ENCODE results near the gene ACTR2. TPM values are rescaled to one million over a fixed set of nuclear protein-coding genes. Genes with fewer than 3 reads are reported as not detected.
A peak's percentile ranks its signal among the peaks of the same experiment; 100 is the strongest.

The ACTR2 gene
- total RNA-seq, 1 experiment from 2014 or later = 248 TPM

- no peak overlapping the region for H3K4me3 Mint-ChIP-seq (ENCODE audit: unreplicated experiment)
- BruUV-seq (replicated peaks) = no TSS peak
Observed at GRCh38 chr2:65186872-65187851, 40.5 kb upstream of the ACTR2 start.

GRCh38 chr2:65193446-65193845 lies 34.2 kb upstream of the ACTR2 start:
- Mint-ChIP-seq H3K4me1 (ENCODE audit: low read depth, unreplicated experiment) (no peaks in the 10 kb centered on the region), H3K9me3 (ENCODE audit: unreplicated experiment) (no peaks in the 10 kb centered on the region), H3K27me3 (ENCODE audit: insufficient read depth, unreplicated experiment) (peaks cover 7% of the 10 kb centered on the region), H3K27ac (ENCODE audit: unreplicated experiment) (no peak overlapping the region), H3K4me3 (ENCODE audit: unreplicated experiment) (no peak overlapping the region), H3K36me3 (ENCODE audit: insufficient read depth, unreplicated experiment) (no peaks in the 10 kb centered on the region)
- Histone ChIP-seq H3K4me1 (no peaks in the 10 kb centered on the region), H3K27me3 (replicated peaks; ENCODE audit: control insufficient read depth, insufficient read depth, low read length) (no peaks in the 10 kb centered on the region), H3K9me3 (no peaks in the 10 kb centered on the region), H3K4me3 (ENCODE audit: low read depth, low read length) (no peak overlapping the region), H3K36me3 (ENCODE audit: control insufficient read depth, insufficient read depth, low read length) (no peaks in the 10 kb centered on the region)
- ChIA-PET CTCF (interaction anchor here (0.7 kb wide), 1 partner anchor 196 kb away, joined by 3 read pairs; no protein-coding TSS in a partner anchor), POLR2A (interaction anchor here (0.7 kb wide), 2 partner anchors 34 to 345 kb away, joined by 3 to 10 read pairs; partner anchors contain the start of gene ACTR2)
- intact Hi-C loops (cut with micrococcal nuclease; ENCODE audit: unreplicated experiment) = no loop called here
- BruUV-seq (replicated peaks) = no TSS peak
- no peak for TF ChIP-seq CTCF (IDR thresholded peaks at IDR 0.05; ENCODE audit: insufficient read depth in 1 of 2, low read depth in 1 of 2, low read length in 1 of 2, severe bottlenecking in 1 of 2, unreplicated experiment in 1 of 2)
- no peak for DNase-seq

More at GRCh38 chr2:65186872-65187851, 40.5 kb upstream of the ACTR2 start:
- no peak overlapping the region for H3K27ac Mint-ChIP-seq (ENCODE audit: unreplicated experiment)
- CTCF ChIA-PET = interaction anchor here (0.6 to 3.2 kb wide), 27 partner anchors 9 to 535 kb away, joined by 3 to 27 read pairs (median 4); partner anchors contain the start of genes ACTR2, CEP68 and RAB1A
- H3K4me1 Mint-ChIP-seq (ENCODE audit: low read depth, unreplicated experiment) = peaks cover 14% of the 10 kb centered on the region
- peak; percentile 85 to 86 for TF ChIP-seq CTCF (IDR thresholded peaks at IDR 0.05; ENCODE audit: insufficient read depth in 1 of 2, low read depth in 1 of 2, low read length in 1 of 2, severe bottlenecking in 1 of 2, unreplicated experiment in 1 of 2)
- POLR2A ChIA-PET = interaction anchor here (1.0 to 1.4 kb wide), 3 partner anchors 40 to 131 kb away, joined by 6 to 11 read pairs (median 10); partner anchors contain the start of genes ACTR2, CEP68 and RAB1A
- Histone ChIP-seq H3K36me3 (ENCODE audit: control insufficient read depth, insufficient read depth, low read length) (no peaks in the 10 kb centered on the region), H3K27me3 (replicated peaks; ENCODE audit: control insufficient read depth, insufficient read depth, low read length) (no peaks in the 10 kb centered on the region), H3K4me3 (ENCODE audit: low read depth, low read length) (no peak overlapping the region), H3K9me3 (no peaks in the 10 kb centered on the region), H3K4me1 (peaks cover 14% of the 10 kb centered on the region)
- H3K27me3 Mint-ChIP-seq (ENCODE audit: insufficient read depth, unreplicated experiment) = peaks cover 4% of the 10 kb centered on the region
- no peaks in the 10 kb centered on the region for H3K36me3 Mint-ChIP-seq (ENCODE audit: insufficient read depth, unreplicated experiment)
- intact Hi-C loops (cut with micrococcal nuclease; ENCODE audit: unreplicated experiment) = loop anchor here (1.0 to 2.0 kb wide), 3 partner anchors 57 to 270 kb away; partner anchors contain the start of gene RAB1A
- no peaks in the 10 kb centered on the region for H3K9me3 Mint-ChIP-seq (ENCODE audit: unreplicated experiment)
- DNase-seq = peak; percentile 83 to 90

GRCh38 chr2:65198737-65199136 lies 28.9 kb upstream of the ACTR2 start:
- no peaks in the 10 kb centered on the region for H3K36me3 Mint-ChIP-seq (ENCODE audit: insufficient read depth, unreplicated experiment)
- Histone ChIP-seq H3K36me3 (ENCODE audit: control insufficient read depth, insufficient read depth, low read length) (no peaks in the 10 kb centered on the region), H3K27me3 (replicated peaks; ENCODE audit: control insufficient read depth, insufficient read depth, low read length) (no peaks in the 10 kb centered on the region), H3K9me3 (no peaks in the 10 kb centered on the region), H3K4me1 (no peaks in the 10 kb centered on the region), H3K4me3 (ENCODE audit: low read depth, low read length) (no peak overlapping the region)
- ChIA-PET POLR2A (no interaction called here), CTCF (interaction anchor here (0.6 kb wide), 1 partner anchor 96 kb away, joined by 5 read pairs; no protein-coding TSS in a partner anchor)
- H3K27me3 Mint-ChIP-seq (ENCODE audit: insufficient read depth, unreplicated experiment) = peaks cover 15% of the 10 kb centered on the region
- no peak for TF ChIP-seq CTCF (IDR thresholded peaks at IDR 0.05; ENCODE audit: insufficient read depth in 1 of 2, low read depth in 1 of 2, low read length in 1 of 2, severe bottlenecking in 1 of 2, unreplicated experiment in 1 of 2)
- no TSS peak for BruUV-seq (replicated peaks)
- no peak overlapping the region for H3K27ac Mint-ChIP-seq (ENCODE audit: unreplicated experiment)
- no peaks in the 10 kb centered on the region for H3K4me1 Mint-ChIP-seq (ENCODE audit: low read depth, unreplicated experiment)
- no peak for DNase-seq
- intact Hi-C loops (cut with micrococcal nuclease; ENCODE audit: unreplicated experiment) = no loop called here
- no peaks in the 10 kb centered on the region for H3K9me3 Mint-ChIP-seq (ENCODE audit: unreplicated experiment)
- no peak overlapping the region for H3K4me3 Mint-ChIP-seq (ENCODE audit: unreplicated experiment)
